ENCODE data around the gene GRID2IP.
A peak's percentile ranks its signal among the peaks of the same experiment; 100 is the strongest.

Gene GRID2IP

GRCh38 chr7:6562106-6562505, 10.8 kb upstream of the GRID2IP start:
- DNase-seq (ENCODE audit: low spot score): no peak

GRCh38 chr7:6559896-6560295, 8.6 kb upstream of the GRID2IP start:
- no peak for DNase-seq (ENCODE audit: low spot score)

- peak; percentile 45 for DNase-seq (ENCODE audit: low spot score)
These were observed 7.6 kb upstream of the GRID2IP start for GRCh38 chr7:6558837-6559236.

- DNase-seq (ENCODE audit: low spot score): no peak
These were observed 4.9 kb upstream of the GRID2IP start for GRCh38 chr7:6556196-6556595.

- DNase-seq (ENCODE audit: low spot score): no peak
These were observed 3.6 kb upstream of the GRID2IP start for GRCh38 chr7:6554848-6555247.

- no peak for DNase-seq (ENCODE audit: low spot score)
These were observed 2.3 kb upstream of the GRID2IP start for GRCh38 chr7:6553448-6554044.

- DNase-seq (ENCODE audit: low spot score): no peak
These were observed 3.9 kb downstream of the GRID2IP start for GRCh38 chr7:6547400-6547799.

GRCh38 chr7:6546498-6547251, 4.6 kb downstream of the GRID2IP start:
- peak; percentile 25 for DNase-seq (ENCODE audit: low spot score)

- DNase-seq (ENCODE audit: low spot score): peak; percentile 83
These were observed 5.7 kb downstream of the GRID2IP start for GRCh38 chr7:6545398-6546126.

- DNase-seq (ENCODE audit: low spot score): no peak
These were observed 8.9 kb downstream of the GRID2IP start for GRCh38 chr7:6542368-6542767.

- DNase-seq (ENCODE audit: low spot score): no peak
These were observed 14.7 kb downstream of the GRID2IP start for GRCh38 chr7:6536262-6537260.

GRCh38 chr7:6533893-6534495, 17.3 kb downstream of the GRID2IP start:
- no peak for DNase-seq (ENCODE audit: low spot score)

- DNase-seq (ENCODE audit: low spot score): no peak
These were observed 18.7 kb downstream of the GRID2IP start for GRCh38 chr7:6532516-6532915.

- DNase-seq (ENCODE audit: low spot score): no peak
These were observed 19.6 kb downstream of the GRID2IP start for GRCh38 chr7:6531492-6532279.

GRCh38 chr7:6530626-6531491, 20.4 kb downstream of the GRID2IP start:
- no peak for DNase-seq (ENCODE audit: low spot score)

GRCh38 chr7:6529643-6530042, 21.6 kb downstream of the GRID2IP start:
- no peak for DNase-seq (ENCODE audit: low spot score)

GRCh38 chr7:6528401-6529130, 22.7 kb downstream of the GRID2IP start:
- no peak for DNase-seq (ENCODE audit: low spot score)

- no peak for DNase-seq (ENCODE audit: low spot score)
These were observed 24.3 kb downstream of the GRID2IP start for GRCh38 chr7:6526997-6527378.
